Neuronal stem cell (in vitro differentiated cells): Measurements from ENCODE around the gene GPR52.

ENCODE experiments used
- DNase-seq: peaks from one replicate; pipeline ENCODE4 v3.0.0-alpha.2; 2013; ENCODE audit warnings: low spot score
- H2AFZ ChIP-seq: one replicate; pipeline ENCODE4 v1.6.1; 2013; ENCODE audit warnings: mild to moderate bottlenecking, low read length, inconsistent platforms
- H2AK5ac ChIP-seq: 2 replicates; pipeline ENCODE4 v1.6.1; 2013; ENCODE audit warnings: low read depth, mild to moderate bottlenecking, inconsistent platforms, low read length, moderate library complexity, mixed read lengths
- H2BK120ac ChIP-seq: 2 replicates; pipeline ENCODE4 v1.6.1; 2013; ENCODE audit warnings: low read depth, mild to moderate bottlenecking, inconsistent platforms, low read length, moderate library complexity, mixed read lengths
- H2BK12ac ChIP-seq: one replicate; pipeline ENCODE4 v1.6.1; 2013; ENCODE audit warnings: low read length, inconsistent platforms
- H2BK15ac ChIP-seq: 2 replicates; pipeline ENCODE4 v1.6.1; 2013; ENCODE audit warnings: mild to moderate bottlenecking, low read length, inconsistent platforms, mixed read lengths
- H2BK5ac ChIP-seq: one replicate; pipeline ENCODE4 v1.6.1; 2013; ENCODE audit warnings: inconsistent platforms, mild to moderate bottlenecking, low read length, moderate library complexity
- H3K14ac ChIP-seq: one replicate; pipeline ENCODE4 v1.6.1; 2013; ENCODE audit warnings: low read length, inconsistent platforms
- H3K18ac ChIP-seq: 2 replicates; pipeline ENCODE4 v1.6.1; 2013; ENCODE audit warnings: low read length, inconsistent platforms
- H3K23ac ChIP-seq: 2 replicates; pipeline ENCODE4 v1.6.1; 2013; ENCODE audit warnings: low read depth, mild to moderate bottlenecking, mixed read lengths, low read length, inconsistent platforms; ENCODE audit not compliant: poor library complexity
- H3K27ac ChIP-seq: replicated peaks from 3 replicates; pipeline ENCODE4 v1.5.1; 2013; ENCODE audit warnings: low read length, inconsistent platforms
- H3K27me3 ChIP-seq, 3 experiments: 2 replicates each; pipeline ENCODE4 v1.6.1; 2013; ENCODE audit warnings: low read length in 3 of 3, mild to moderate bottlenecking in 2 of 3, inconsistent platforms in 1 of 3, low read depth in 1 of 3, mixed read lengths in 1 of 3, moderate library complexity in 1 of 3; ENCODE audit not compliant: control insufficient read depth in 3 of 3, insufficient read depth in 3 of 3
- H3K36me3 ChIP-seq, 2 donors: replicated peaks in 1 of 2; 2 replicates each; pipeline ENCODE4 v1.6.1; 2013; ENCODE audit warnings: low read length in 2 of 2; ENCODE audit not compliant: control insufficient read depth in 2 of 2, insufficient read depth in 2 of 2
- H3K4ac ChIP-seq: 2 replicates; pipeline ENCODE4 v1.6.1; 2013; ENCODE audit warnings: inconsistent platforms, mild to moderate bottlenecking, low read length, moderate library complexity
- H3K4me1 ChIP-seq, 2 donors: 1 replicate in 1 of 2; 2 replicates in 1 of 2; pipeline ENCODE4 v1.6.1; 2013; ENCODE audit warnings: low read length in 2 of 2, low read depth in 1 of 2; ENCODE audit not compliant: control insufficient read depth in 2 of 2, insufficient read depth in 1 of 2
- H3K4me2 ChIP-seq: one replicate; pipeline ENCODE4 v1.6.1; 2013; ENCODE audit warnings: mild to moderate bottlenecking, low read length, inconsistent platforms; ENCODE audit not compliant: insufficient read depth, poor library complexity, severe bottlenecking
- H3K4me3 ChIP-seq, 2 donors: 2 replicates each; pipeline ENCODE4 v1.5.1; 2013; ENCODE audit warnings: low read length in 2 of 2, mild to moderate bottlenecking in 2 of 2, inconsistent platforms in 1 of 2, moderate library complexity in 1 of 2
- H3K79me1 ChIP-seq: one replicate; pipeline ENCODE4 v1.6.1; 2013; ENCODE audit warnings: low read depth, mild to moderate bottlenecking, inconsistent platforms, low read length, moderate library complexity
- H3K9ac ChIP-seq: one replicate; pipeline ENCODE4 v1.6.1; 2013; ENCODE audit warnings: mild to moderate bottlenecking, low read depth, low read length, inconsistent platforms; ENCODE audit not compliant: poor library complexity
- H3K9me3 ChIP-seq, 2 donors: replicated peaks in 1 of 2; 2 replicates each; pipeline versions ENCODE3 to v1.6.1; 2013; ENCODE audit warnings: low read length in 2 of 2, mild to moderate bottlenecking in 2 of 2, inconsistent platforms in 1 of 2, low read depth in 1 of 2, mixed read lengths in 1 of 2, moderate library complexity in 1 of 2; ENCODE audit not compliant: control insufficient read depth in 2 of 2, insufficient read depth in 1 of 2
- H4K8ac ChIP-seq: one replicate; pipeline ENCODE4 v1.6.1; 2013; ENCODE audit warnings: low read depth, mild to moderate bottlenecking, inconsistent platforms, low read length, moderate library complexity
- H4K91ac ChIP-seq: one replicate; pipeline ENCODE4 v1.6.1; 2013; ENCODE audit warnings: low read length, low read depth, mild to moderate bottlenecking, inconsistent platforms; ENCODE audit not compliant: poor library complexity
- WGBS, 2 donors: extraction: QIAGEN DNeasy Blood & Tissue Kit; methylation state at CpG; one replicate each; pipeline ENCODE4 v1.1.7; 2013; ENCODE audit warnings: missing lambda C conversion rate in 2 of 2, mixed read lengths in 1 of 2; ENCODE audit not compliant: insufficient read length in 2 of 2, insufficient replicate concordance in 1 of 2; ENCODE audit errors: extremely low coverage in 2 of 2; 5-methylcytosine and 5-hydroxymethylcytosine counted together

Gene GPR52

DNA sequence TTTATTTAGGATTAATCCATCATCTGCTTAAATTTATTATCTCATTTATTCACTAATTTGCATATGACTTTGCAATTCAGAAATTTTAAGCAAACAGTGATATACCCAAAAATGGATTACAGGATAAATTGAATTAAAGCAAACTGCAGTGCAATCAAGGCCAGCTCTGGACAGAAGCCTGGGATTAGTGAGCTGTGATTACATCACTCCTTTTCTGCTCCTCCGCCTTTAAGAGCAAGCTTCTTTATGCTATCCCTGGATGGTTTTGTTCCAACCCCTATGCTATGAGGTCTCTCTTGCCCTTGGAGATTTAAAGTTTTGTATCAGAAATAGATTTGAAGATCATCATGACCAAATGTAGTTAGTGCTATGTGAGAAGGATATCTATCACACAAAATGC, 32.6 kb downstream of the GPR52 start:
- Histone ChIP-seq H2BK12ac (no peak overlapping the region), H4K8ac (no peak overlapping the region), H3K4me2 (no peak overlapping the region), H3K9ac (no peak overlapping the region), H2AK5ac (no peak overlapping the region), H3K14ac (no peak overlapping the region), H2AFZ (no peak overlapping the region), H3K27ac (no peak overlapping the region), H3K79me1 (no peaks in the 10 kb centered on the region), H2BK15ac (no peak overlapping the region), H2BK5ac (no peak overlapping the region), H3K23ac (no peak overlapping the region), H4K91ac (no peak overlapping the region), H3K9me3 (no peaks in the 10 kb centered on the region), H3K18ac (no peak overlapping the region), H3K27me3 (no peaks in the 10 kb centered on the region), H2BK120ac (no peak overlapping the region), H3K36me3 (no peaks in the 10 kb centered on the region), H3K4me3 (no peak overlapping the region), H3K4ac (no peak overlapping the region), H3K4me1 (no peaks in the 10 kb centered on the region)
- WGBS, 2 donors: no CpG with 5 or more reads among the region's 1 CpG
- no peak for DNase-seq

DNA sequence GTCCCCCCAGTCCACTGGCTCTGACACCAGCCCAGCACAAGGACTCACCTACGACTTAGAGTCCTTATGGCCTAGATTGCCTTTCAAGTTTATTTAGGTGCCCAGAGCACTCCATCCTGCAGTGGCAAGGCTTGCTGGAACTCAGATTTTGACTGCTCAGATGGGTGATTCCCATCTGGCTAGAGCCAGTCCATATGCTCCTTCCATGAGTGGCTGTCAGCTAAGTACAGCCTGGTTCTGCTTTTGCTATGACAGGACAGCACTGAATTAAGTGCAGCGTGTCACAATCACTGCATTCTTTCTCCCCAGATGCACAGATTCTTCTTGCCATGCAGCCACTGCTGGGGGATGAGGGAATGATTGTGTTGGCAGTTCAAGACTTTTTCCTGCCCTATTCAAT, 43.8 kb downstream of the GPR52 start:
- no CpG with 5 or more reads among the region's 2 CpGs for WGBS, 2 donors
- Histone ChIP-seq H2BK120ac (no peak overlapping the region), H4K91ac (no peak overlapping the region), H3K9ac (no peak overlapping the region), H3K18ac (no peak overlapping the region), H3K9me3 (no peaks in the 10 kb centered on the region), H3K4me1 (peaks cover 0 to 3% of the 10 kb centered on the region in 2 donors), H3K4me3 (no peak overlapping the region), H3K4ac (no peak overlapping the region), H3K23ac (no peak overlapping the region), H3K14ac (no peak overlapping the region), H3K27me3 (no peaks in the 10 kb centered on the region), H3K27ac (no peak overlapping the region), H3K36me3 (no peaks in the 10 kb centered on the region), H3K79me1 (no peaks in the 10 kb centered on the region), H2BK5ac (no peak overlapping the region), H2BK15ac (no peak overlapping the region), H2AK5ac (no peak overlapping the region), H3K4me2 (no peak overlapping the region), H2AFZ (no peak overlapping the region), H4K8ac (no peak overlapping the region), H2BK12ac (no peak overlapping the region)
- no peak for DNase-seq

- no peaks in the 10 kb centered on the region for H3K9me3 ChIP-seq
- H3K23ac ChIP-seq: no peak overlapping the region
- H3K4me1 ChIP-seq: peaks cover 0 to 15% of the 10 kb centered on the region in 2 donors
- no peak overlapping the region for H4K8ac ChIP-seq
- H3K18ac ChIP-seq: no peak overlapping the region
- H3K27ac ChIP-seq: no peak overlapping the region
- no peak overlapping the region for H3K9ac ChIP-seq
- H3K4me2 ChIP-seq: no peak overlapping the region
- no peak overlapping the region for H3K4me3 ChIP-seq
- no peak overlapping the region for H2AK5ac ChIP-seq
- H2BK120ac ChIP-seq: no peak overlapping the region
- H3K14ac ChIP-seq: no peak overlapping the region
- no peaks in the 10 kb centered on the region for H3K36me3 ChIP-seq
- no peak overlapping the region for H4K91ac ChIP-seq
- H2BK12ac ChIP-seq: no peak overlapping the region
- no peaks in the 10 kb centered on the region for H3K79me1 ChIP-seq
- H2BK5ac ChIP-seq: no peak overlapping the region
- no peak overlapping the region for H3K4ac ChIP-seq
- DNase-seq: peak; percentile 26
- no peaks in the 10 kb centered on the region for H3K27me3 ChIP-seq
- H2BK15ac ChIP-seq: no peak overlapping the region
- no peak overlapping the region for H2AFZ ChIP-seq
Measured at GRCh38 chr1:174497478-174497877, 49.7 kb downstream of the GPR52 start.
